ENCODE results near the gene ACOXL. TPM values are rescaled to one million over a fixed set of nuclear protein-coding genes. Genes with fewer than 3 reads are reported as not detected.

ACOXL gene
- total RNA-seq, 1 donor = not detected

DNA sequence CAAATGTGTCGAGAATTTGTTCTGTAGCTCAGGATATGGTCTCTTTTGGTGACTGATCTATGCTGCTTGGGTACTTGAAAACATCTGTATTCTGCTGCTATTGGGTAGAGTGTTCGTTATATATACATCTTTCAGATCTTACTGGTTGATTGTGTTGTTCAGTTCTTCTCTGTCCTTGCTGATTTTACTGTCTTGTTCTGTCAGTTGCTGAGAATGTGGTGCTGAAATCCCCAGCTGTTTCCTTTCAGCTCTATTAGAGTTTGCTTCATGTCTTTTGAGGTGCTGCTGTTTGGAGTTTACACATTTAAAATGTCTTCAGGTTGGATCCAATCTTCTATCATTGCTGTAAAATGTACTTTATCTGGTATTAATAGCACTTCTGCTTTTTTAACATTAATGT is 401.2 kb downstream of the ACOXL start:
- no peak for DNase-seq (ENCODE audit: insufficient read length, low spot score, missing footprints)
- no peak overlapping the region for H3K4me2 ChIP-seq (ENCODE audit: insufficient read depth, low read length)
- no peak for TF ChIP-seq CTCF (IDR thresholded peaks at IDR 0.05; ENCODE audit: extremely low read depth, low read depth, low read length)
- H2AFZ ChIP-seq (ENCODE audit: low read length) = no peak overlapping the region
- H3K79me2 ChIP-seq (ENCODE audit: insufficient read depth, low read length) = no peaks in the 10 kb centered on the region
- H3K4me1 ChIP-seq (ENCODE audit: insufficient read depth, low read length) = peaks cover 9% of the 10 kb centered on the region
- H3K9me3 ChIP-seq (ENCODE audit: low read depth, low read length) = no peaks in the 10 kb centered on the region
- H3K36me3 ChIP-seq (ENCODE audit: insufficient read depth, low read length) = no peaks in the 10 kb centered on the region
- H3K27ac ChIP-seq (ENCODE audit: low read depth, low read length) = no peak overlapping the region
- H3K27me3 ChIP-seq (ENCODE audit: insufficient read depth, low read length) = no peaks in the 10 kb centered on the region
- H3K4me3 ChIP-seq (ENCODE audit: insufficient read depth, low read length) = no peak overlapping the region
- H4K20me1 ChIP-seq (ENCODE audit: insufficient read depth, low read length) = peaks cover 6% of the 10 kb centered on the region

- DNase-seq (ENCODE audit: insufficient read length, low spot score, missing footprints) = no peak
- H3K4me2 ChIP-seq (ENCODE audit: insufficient read depth, low read length) = no peak overlapping the region
- peaks cover 9% of the 10 kb centered on the region for H3K4me1 ChIP-seq (ENCODE audit: insufficient read depth, low read length)
- peaks cover 7% of the 10 kb centered on the region for H4K20me1 ChIP-seq (ENCODE audit: insufficient read depth, low read length)
- no peak overlapping the region for H3K4me3 ChIP-seq (ENCODE audit: insufficient read depth, low read length)
- no peak overlapping the region for H3K27ac ChIP-seq (ENCODE audit: low read depth, low read length)
- H3K27me3 ChIP-seq (ENCODE audit: insufficient read depth, low read length) = no peaks in the 10 kb centered on the region
- no peak overlapping the region for H2AFZ ChIP-seq (ENCODE audit: low read length)
- H3K36me3 ChIP-seq (ENCODE audit: insufficient read depth, low read length) = no peaks in the 10 kb centered on the region
- TF ChIP-seq CTCF (IDR thresholded peaks at IDR 0.05; ENCODE audit: extremely low read depth, low read depth, low read length) = peak; percentile 20
- no peaks in the 10 kb centered on the region for H3K9me3 ChIP-seq (ENCODE audit: low read depth, low read length)
- H3K79me2 ChIP-seq (ENCODE audit: insufficient read depth, low read length) = no peaks in the 10 kb centered on the region
Measured at GRCh38 chr2:111134055-111134454, 401.7 kb downstream of the ACOXL start.

- Histone ChIP-seq H3K9me3 (ENCODE audit: low read depth, low read length) (no peaks in the 10 kb centered on the region), H3K27me3 (ENCODE audit: insufficient read depth, low read length) (no peaks in the 10 kb centered on the region), H3K4me1 (ENCODE audit: insufficient read depth, low read length) (peaks cover 9% of the 10 kb centered on the region), H3K4me2 (ENCODE audit: insufficient read depth, low read length) (no peak overlapping the region), H3K79me2 (ENCODE audit: insufficient read depth, low read length) (no peaks in the 10 kb centered on the region), H2AFZ (ENCODE audit: low read length) (no peak overlapping the region), H3K36me3 (ENCODE audit: insufficient read depth, low read length) (no peaks in the 10 kb centered on the region), H3K27ac (ENCODE audit: low read depth, low read length) (no peak overlapping the region), H3K4me3 (ENCODE audit: insufficient read depth, low read length) (no peak overlapping the region), H4K20me1 (ENCODE audit: insufficient read depth, low read length) (peaks cover 7% of the 10 kb centered on the region)
- no peak for DNase-seq (ENCODE audit: insufficient read length, low spot score, missing footprints)
- TF ChIP-seq CTCF (IDR thresholded peaks at IDR 0.05; ENCODE audit: extremely low read depth, low read depth, low read length) = no peak
Measured at GRCh38 chr2:111135237-111135909, 403.0 kb downstream of the ACOXL start.

- H4K20me1 ChIP-seq (ENCODE audit: insufficient read depth, low read length) = peaks cover 7% of the 10 kb centered on the region
- H3K36me3 ChIP-seq (ENCODE audit: insufficient read depth, low read length) = no peaks in the 10 kb centered on the region
- H3K4me2 ChIP-seq (ENCODE audit: insufficient read depth, low read length) = no peak overlapping the region
- H3K27ac ChIP-seq (ENCODE audit: low read depth, low read length) = no peak overlapping the region
- H3K4me1 ChIP-seq (ENCODE audit: insufficient read depth, low read length) = peaks cover 9% of the 10 kb centered on the region
- no peaks in the 10 kb centered on the region for H3K27me3 ChIP-seq (ENCODE audit: insufficient read depth, low read length)
- H3K4me3 ChIP-seq (ENCODE audit: insufficient read depth, low read length) = no peak overlapping the region
- H3K79me2 ChIP-seq (ENCODE audit: insufficient read depth, low read length) = no peaks in the 10 kb centered on the region
- no peak overlapping the region for H2AFZ ChIP-seq (ENCODE audit: low read length)
- TF ChIP-seq CTCF (IDR thresholded peaks at IDR 0.05; ENCODE audit: extremely low read depth, low read depth, low read length) = peak; percentile 56
- peak; percentile 87 for DNase-seq (ENCODE audit: insufficient read length, low spot score, missing footprints)
- no peaks in the 10 kb centered on the region for H3K9me3 ChIP-seq (ENCODE audit: low read depth, low read length)
Measured at GRCh38 chr2:111135910-111136297, 403.5 kb downstream of the ACOXL start.
